Upper lobe of left lung (tissue), 4 donors: ENCODE results near the gene DDX50.

Experiments used
- CTCF ChIP-seq, 6 experiments: fragments of 450-650 bp in 4 of 6; fragments of 200-600 bp in 2 of 6; sonication (generic) in 2 of 6; IDR thresholded peaks; one replicate each; pipeline ENCODE4 v1.5.1; 2016 to 2019; ENCODE audit warnings: antibody characterized with exemption in 6 of 6
- POLR2A ChIP-seq, 4 donors: fragments of 450-650 bp; IDR thresholded peaks; one replicate each; pipeline ENCODE4 v1.5.1; 2016 to 2017; ENCODE audit warnings: antibody characterized with exemption in 4 of 4, mild to moderate bottlenecking in 2 of 4

GRCh38 chr10:68870061-68870460, 31.1 kb upstream of the DDX50 start:
- no peak for TF ChIP-seq CTCF (IDR thresholded peaks at IDR 0.05)
- TF ChIP-seq POLR2A (IDR thresholded peaks at IDR 0.05): no peak
